HEK293T (cell line): ENCODE results near the gene RAPGEF3.

Experiments
- ARNT ChIP-seq: fragments of 450-650 bp; IDR thresholded peaks from 2 replicates; pipeline ENCODE4 v1.6.1; 2017; ENCODE audit warnings: mild to moderate bottlenecking
- SUZ12 ChIP-seq: fragments of 450-650 bp; IDR thresholded peaks from 2 replicates; pipeline ENCODE4 v1.6.1; 2016; ENCODE audit warnings: mild to moderate bottlenecking
- ZNF384 ChIP-seq: fragments of 450-650 bp; IDR thresholded peaks from 2 replicates; pipeline ENCODE4 v1.6.1; 2016

DNA sequence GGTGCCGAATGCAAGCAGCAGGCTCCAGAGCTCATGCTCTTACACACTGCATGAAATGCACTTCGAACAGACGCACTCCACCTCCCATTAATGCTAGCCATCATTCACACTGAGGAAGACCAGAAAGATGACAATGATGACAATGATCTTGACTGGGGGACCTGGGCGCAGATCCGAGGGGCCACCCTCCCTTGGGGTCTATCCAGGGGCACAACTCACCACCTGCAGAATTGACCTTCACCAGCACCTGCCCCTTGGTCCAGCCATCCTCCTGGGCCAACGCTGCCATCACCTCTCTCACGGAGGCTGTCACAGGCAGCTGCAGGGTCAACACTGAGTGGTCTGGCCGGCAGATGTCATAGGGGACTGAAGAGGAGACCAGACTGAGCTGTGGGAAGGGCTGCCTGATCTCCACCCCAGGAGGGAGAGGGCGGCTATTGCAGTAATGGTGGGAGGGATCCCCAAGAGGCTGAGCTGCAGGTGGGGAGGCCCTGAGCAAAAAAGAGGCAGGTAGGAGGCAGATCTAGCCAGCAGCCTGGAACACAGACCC is 15.3 kb downstream of the RAPGEF3 start:
- TF ChIP-seq ARNT (no peak), SUZ12 (no peak), ZNF384 (no peak)
